ENCODE results near the gene EXOC6.

GRCh38 chr10:92813979-92814378, 34.3 kb upstream of the EXOC6 start:
- no peak for TF ChIP-seq CTCF (IDR thresholded peaks at IDR 0.05)
- TF ChIP-seq POLR2A (IDR thresholded peaks at IDR 0.05): no peak

Measured in breast epithelium (tissue), 3 donors.